SH-SY5Y (cell line): Measurements from ENCODE around the gene EWSR1.

Source experiments
- GATA2 ChIP-seq: IDR thresholded peaks from 2 replicates; pipeline ENCODE4 v1.6.1; 2011; ENCODE audit warnings: mild to moderate bottlenecking, low read depth, low read length
- GATA3 ChIP-seq: IDR thresholded peaks from 2 replicates; pipeline ENCODE4 v1.6.1; 2011; ENCODE audit warnings: low read depth, mild to moderate bottlenecking, low read length, moderate library complexity

The EWSR1 gene

DNA sequence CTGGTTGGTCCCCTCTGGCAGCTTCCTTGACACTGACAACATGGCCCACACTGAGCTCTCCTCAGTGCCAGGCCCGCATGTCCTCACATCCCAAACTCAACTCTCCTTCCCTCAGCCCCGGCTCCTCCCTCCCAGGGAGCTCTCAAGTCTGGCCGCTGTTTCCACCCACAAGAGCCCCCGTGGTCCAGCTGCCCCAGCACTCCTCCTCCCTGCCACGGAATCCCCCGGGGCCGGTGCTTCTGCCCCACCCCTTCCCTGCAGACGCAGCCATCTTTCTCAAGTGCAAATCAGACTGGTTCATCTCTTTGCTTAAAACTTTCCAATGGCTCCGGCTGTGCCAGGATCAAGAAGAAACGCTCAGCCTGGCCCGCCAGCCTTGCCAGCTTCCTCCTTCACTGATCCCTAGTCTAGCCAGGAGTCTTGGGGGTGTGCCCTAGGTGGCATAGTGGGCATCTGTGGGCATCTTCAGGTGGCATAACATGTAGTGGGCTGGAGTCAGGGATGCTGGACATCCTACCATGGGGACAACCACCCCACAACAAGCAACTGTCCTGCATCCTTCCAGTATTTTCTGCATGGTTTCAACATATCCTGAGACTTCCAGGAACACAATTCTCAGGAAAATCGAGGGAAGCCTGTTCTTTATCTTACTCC, 69.7 kb downstream of the EWSR1 start:
- no peak for TF ChIP-seq GATA2
- TF ChIP-seq GATA3 = no peak

DNA sequence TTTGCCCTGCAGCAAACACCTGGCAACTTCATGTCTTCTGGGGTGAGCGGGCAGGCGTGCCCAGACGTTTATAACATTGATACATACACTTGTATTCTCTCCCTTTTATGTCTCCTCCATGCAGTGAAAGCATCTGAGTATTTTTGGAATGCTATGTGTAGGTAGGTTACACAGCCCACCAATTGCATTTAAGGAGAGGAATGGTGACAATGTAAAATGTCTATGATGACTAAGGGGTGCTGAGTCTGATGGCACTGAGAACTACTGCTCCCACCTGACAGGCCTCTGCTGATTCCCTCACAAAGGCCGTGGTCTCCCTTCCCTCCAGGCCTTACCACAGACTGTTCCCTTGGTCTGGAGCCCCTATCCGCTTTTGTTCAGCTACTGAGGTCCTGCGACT, 70.3 kb downstream of the EWSR1 start:
- no peak for TF ChIP-seq GATA2
- TF ChIP-seq GATA3 = no peak

DNA sequence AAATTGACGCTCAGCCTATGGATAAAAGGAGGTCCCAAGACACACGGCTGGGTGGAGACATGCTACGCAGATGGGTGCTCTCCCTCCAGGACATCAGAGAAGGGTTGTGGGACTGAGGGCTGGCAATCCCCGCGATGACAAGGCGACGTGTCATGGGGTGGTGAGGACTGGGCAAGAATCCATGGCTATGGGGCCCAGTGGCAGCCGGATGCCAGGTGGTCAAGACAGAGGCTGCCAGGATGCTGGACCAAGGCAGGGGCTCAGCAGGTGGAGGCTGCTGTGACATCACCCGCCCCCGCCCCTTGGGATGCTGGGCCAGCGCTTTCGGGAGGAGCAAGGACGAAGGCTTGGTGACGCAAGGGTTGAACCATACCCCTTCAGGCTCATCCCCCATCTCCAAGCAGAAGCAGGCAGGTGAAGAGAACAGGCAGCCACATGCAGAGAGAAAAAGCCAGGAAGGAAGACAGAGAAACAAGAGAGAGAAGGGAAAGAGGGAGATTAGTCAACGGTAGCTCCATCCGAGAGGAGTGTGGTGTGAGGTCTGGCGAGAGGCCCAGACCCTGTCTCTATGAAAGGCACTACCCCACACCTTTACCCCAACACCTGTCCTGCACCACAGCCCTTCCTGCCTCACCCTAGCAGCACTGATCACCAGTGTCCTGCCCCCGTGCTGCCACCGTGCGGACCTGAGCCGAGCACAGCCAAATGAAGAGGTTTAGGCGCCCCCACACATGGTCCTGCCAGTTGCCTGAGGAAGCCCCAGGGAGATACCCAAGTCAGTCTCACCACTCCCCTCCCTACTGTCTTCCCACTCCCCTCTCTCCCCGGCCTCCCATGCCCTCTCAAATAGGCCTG, 71.5 kb downstream of the EWSR1 start:
- TF ChIP-seq GATA2 (no peak), GATA3 (no peak)

DNA sequence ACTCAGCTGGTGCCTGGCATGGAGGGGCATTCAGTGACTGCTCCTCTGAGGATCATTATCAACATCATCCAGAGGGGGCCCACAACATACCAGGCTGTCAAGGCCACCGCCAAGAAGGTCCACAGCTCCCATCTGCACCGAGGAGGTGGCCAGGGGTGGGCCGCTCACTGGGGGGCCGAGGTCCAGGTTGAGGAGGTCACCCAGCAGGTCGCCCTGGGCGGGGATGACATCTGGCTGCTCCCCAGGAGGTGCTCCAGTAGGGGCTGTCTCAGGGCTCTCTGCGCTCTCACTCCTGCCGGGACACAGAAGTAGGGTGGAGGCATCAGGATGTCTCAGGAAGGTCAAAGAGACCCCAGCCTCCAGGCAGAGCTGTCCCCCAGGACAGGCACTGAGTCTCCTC, 72.5 kb downstream of the EWSR1 start:
- TF ChIP-seq GATA2 (no peak), GATA3 (no peak)

DNA sequence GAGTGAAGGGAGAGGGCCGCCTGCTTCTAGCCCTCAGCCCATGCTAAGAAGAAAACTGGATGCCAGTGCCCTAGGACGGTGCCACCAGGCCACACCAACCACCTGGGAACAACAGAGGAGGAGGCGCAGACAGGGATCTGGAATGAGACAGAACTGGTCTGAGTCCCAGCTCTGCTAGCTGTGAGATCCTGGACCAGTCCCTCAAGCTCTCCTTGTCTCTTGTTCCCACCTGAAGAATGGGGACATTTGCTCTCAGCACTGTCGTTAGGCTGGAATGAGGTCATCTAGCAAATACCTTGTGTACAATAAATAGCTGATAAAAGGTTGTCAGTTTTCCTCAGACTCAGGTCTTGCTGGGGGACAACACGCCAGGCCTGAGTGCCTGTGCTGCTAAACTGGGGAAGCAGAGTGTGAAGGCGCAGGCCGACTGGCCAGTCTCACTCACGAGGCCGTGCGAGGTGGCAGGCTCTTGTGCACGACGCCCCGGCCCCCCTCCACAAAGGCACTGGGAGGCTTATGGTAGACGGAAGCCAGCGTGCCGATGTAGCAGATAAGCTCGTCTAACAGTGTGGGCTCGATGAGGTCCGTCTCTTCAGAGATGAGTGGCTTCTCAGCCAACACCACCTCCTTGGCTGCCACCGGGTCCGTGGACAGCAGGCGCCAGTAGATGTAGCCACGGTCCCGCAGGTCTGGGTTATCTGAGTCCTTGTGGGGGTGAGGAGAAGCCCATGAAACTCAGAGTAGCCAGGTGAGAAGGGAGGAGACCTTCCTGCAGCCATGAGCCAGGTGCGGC, 73.2 kb downstream of the EWSR1 start:
- TF ChIP-seq GATA2 (no peak), GATA3 (no peak)

DNA sequence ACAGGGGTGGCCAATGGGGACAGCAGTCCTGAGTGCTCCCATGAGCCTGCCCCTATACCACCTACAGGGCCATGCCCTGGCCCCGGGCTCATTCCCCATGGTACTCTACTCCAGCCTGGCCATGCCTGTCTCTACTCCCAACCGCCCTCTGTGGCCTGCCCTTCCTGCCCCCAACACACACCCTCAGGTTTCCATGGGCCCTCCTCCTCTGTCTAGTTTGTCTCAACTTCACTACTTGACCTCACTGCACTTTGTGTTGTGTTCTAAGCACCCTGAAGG, 73.7 kb downstream of the EWSR1 start:
- TF ChIP-seq GATA3 (no peak), GATA2 (no peak)

DNA sequence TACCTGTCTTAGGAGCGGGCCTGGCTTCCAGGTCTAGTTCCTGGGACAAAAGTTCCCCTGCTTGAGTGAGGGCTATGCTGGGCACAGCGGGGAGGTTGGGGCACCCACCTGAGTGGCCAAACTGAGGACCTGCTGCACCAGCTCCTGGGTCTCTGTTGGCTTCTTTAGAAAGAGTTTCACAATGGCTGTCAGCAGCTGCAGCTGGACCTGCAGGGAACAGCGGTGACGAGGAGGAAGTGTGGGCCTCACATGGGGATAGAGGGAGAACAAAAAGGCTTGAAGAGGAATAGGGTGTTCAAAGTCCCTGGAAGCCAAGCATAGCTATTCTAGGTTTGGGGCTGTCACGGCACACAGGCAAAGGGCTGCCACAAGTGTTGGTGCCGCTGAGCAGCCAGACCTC, 74.1 kb downstream of the EWSR1 start:
- TF ChIP-seq GATA3 (no peak), GATA2 (no peak)

DNA sequence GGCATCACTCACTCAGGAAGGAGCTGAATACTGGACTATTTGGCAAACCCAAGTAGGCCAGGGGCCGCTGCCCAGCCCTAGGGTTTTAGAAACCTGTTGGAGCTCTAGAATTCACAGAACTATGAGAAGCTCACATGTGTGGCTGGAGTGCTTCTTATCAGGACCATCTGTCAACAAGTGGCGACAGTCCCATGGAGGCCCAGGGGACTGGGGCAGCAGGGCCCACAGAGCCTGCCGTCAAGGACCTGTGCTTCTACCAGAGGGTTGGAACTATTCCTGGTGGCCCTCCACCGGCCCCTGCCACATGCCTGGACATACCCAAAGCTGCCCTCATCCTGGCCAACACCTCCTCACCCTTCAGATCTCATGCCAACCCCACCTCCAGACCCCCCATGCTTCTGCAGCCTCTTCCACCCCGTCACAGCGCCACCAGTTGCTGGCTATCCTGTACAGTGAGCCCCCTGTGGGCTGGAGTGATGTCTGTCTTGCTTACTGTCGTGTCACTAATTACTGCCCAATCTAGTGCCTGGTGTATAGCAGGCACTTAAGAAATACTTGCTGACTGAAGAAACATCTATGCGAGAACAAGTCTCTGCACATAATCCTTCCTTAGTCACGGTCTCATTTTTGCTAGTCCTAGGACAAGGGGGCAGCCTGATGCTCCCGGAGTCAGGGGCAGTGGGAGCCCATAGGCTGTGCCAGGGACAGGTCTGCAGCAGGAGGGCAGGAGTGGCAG, 74.7 kb downstream of the EWSR1 start:
- TF ChIP-seq GATA2 (peak; percentile 59; the same call in 1 of the 2 replicates), GATA3 (no peak)

DNA sequence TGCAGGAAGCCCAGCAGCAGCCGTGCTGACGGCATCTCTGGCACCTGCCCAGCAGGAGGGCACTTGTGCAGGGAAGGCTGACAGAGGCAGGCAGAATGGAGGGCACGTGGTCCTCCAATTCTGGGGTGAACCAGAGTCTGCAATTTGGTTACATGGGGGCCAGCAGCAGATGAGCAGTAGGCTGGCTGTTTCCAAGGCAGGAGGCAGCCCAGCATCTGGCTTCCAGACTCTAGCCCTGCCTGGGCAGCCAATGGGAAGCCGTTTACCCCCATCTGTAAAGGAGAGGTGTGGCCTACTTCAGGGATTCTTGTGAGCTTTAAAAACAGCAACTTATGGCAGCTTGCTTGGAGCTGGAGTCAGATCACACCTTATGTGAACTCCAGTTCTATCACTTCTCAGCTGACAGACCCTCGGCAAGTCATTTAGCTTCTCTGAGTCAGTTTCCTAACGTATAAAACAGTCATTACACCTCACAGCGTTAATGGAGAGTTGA, 75.3 kb downstream of the EWSR1 start:
- TF ChIP-seq GATA3 (no peak), GATA2 (no peak)

DNA sequence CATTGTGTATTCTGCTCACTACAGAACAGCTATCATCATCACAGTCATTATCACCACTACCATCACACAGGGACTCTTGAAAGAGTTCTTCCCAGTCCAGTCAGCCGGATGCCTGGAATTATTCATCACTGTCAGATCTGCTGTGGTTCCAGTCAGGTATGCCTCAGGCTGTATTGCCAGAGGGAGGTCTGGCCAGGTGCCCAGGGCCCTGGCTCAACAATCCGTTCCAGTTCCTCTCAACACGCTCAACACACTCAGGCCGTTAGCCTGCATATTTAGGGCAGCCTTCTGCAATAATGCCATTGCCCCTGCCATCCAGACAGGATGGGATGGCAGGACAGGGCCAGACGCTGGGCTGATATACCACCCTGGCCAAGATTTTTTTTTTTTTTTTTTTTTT, 76.1 kb downstream of the EWSR1 start:
- TF ChIP-seq GATA2 = peak; percentile 82
- TF ChIP-seq GATA3 = no peak; the same call in 1 of the 2 replicates

DNA sequence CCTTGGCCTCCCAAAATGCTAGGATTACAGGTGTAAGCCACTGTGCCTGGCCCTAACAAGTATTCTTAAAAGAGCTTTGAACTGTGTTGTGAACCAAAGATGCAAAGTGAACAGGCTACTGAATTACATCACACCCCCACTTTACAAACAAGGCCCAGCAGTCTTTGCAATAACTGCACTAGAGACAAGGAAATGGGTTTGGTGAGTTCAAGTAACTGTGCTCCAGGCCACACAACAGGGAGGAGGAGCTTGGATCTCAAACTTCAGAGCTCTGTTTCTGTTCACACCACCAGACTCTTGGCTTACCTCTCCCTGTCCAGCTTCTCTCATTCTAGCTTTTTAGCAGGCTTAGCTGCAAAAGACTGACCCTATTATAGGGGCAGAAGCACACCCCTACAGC, 77.9 kb downstream of the EWSR1 start:
- no peak for TF ChIP-seq GATA3
- TF ChIP-seq GATA2 = no peak

DNA sequence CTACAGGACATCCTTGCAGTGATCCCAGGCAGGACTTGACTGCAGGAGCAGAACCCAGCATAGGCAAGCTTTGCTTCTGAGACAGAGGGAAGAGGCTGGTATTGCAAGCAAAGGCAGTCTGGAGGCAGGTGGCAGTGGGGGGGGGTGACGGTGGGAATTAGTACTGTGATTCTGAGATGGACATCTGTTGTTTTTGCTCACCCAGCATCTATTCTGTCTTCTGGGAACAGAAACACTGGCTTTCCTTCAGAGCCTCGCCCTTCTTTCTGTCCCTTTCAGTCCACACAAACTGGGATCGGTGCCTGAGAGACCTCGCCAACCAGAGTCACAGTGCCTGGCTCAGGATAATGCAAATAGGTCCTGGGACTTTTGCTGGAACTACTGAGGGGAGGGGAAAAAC, 78.6 kb downstream of the EWSR1 start:
- TF ChIP-seq GATA2 = no peak
- TF ChIP-seq GATA3 = no peak

DNA sequence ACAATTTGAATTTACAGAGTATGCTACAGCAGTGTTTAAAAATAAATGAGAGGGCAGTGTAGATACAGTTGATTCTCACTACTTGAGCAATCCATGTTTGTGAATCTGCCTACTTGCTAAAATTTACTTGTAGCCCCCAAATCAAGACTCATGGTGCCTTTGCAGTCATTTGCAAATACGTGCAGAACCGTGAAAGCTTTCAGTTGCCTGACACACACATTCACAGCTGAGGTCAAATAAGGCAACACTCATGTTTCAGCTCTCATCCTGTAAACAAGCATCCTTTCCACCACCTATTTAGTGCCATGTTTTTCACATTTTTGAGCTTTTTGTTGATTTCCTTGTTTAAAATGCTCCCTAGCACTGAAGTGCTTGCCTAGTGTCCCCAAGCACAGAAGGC, 80.0 kb downstream of the EWSR1 start:
- TF ChIP-seq GATA2 = no peak

DNA sequence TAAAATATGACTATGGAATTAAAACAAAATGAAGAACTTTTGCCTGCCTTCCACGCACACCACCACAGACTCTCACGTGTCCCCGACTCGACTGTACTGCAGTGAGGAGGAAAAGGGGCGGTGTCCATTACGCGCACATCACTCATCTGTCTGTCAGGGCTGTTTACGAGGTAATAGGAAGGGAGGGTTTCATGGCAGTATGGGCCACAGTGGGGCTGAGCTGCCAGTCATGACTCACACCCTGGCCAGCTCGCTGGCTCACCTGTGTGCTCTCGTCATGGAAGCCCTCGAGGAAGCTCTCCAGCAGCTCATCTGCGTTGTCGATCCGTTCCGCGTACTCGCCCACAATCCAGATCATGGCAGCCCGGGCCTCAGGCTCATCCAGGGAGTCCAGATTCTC, 80.9 kb downstream of the EWSR1 start:
- no peak for TF ChIP-seq GATA3
- no peak for TF ChIP-seq GATA2
